HEK293 (cell line): ENCODE results near the gene CLSTN1.
A peak's percentile ranks its signal among the peaks of the same experiment; 100 is the strongest.

Source experiments
- CTCF ChIA-PET: fragments of 350-600 bp; formaldehyde crosslinking; extraction: SDS; loops from one replicate; lab custom pipeline; 2021; ENCODE audit warnings: antibody characterized with exemption; lab: Yijun Ruan, JAX
- POLR2A ChIA-PET: fragments of 300-600 bp; formaldehyde crosslinking; extraction: SDS; loops from one replicate; lab custom pipeline; 2020; ENCODE audit warnings: antibody characterized with exemption, inconsistent platforms; lab: Yijun Ruan, JAX
- H3K27ac ChIP-seq: fragments of 200-500 bp; sonication (Bioruptor generic); 2 replicates; pipeline ENCODE4 v1.5.1; 2014; ENCODE audit warnings: low read depth, low read length, control low read depth, inconsistent platforms; ENCODE audit errors: extremely low read depth
- H3K36me3 ChIP-seq, 2 experiments: fragments of 200-500 bp in 1 of 2; sonication (Bioruptor generic) in 1 of 2; 1 replicate in 1 of 2; 2 replicates in 1 of 2; pipeline ENCODE4 v1.5.1; 2014 to 2017; ENCODE audit warnings: inconsistent platforms in 2 of 2, low read length in 2 of 2; ENCODE audit not compliant: control insufficient read depth in 2 of 2, insufficient read depth in 1 of 2
- H3K4me1 ChIP-seq: fragments of 200-500 bp; sonication (Bioruptor generic); 2 replicates; pipeline ENCODE4 v1.5.1; 2014; ENCODE audit warnings: mild to moderate bottlenecking, low read length, inconsistent platforms; ENCODE audit not compliant: control insufficient read depth, insufficient read depth
- H3K4me3 ChIP-seq: 2 replicates; pipeline ENCODE4 v1.5.1; 2011; ENCODE audit warnings: low read depth, mild to moderate bottlenecking, control low read depth, low read length, moderate library complexity
- H3K9me3 ChIP-seq: fragments of 200-500 bp; sonication (Bioruptor generic); 2 replicates; pipeline ENCODE4 v1.5.1; 2014; ENCODE audit warnings: low read depth, low read length, inconsistent platforms; ENCODE audit not compliant: control insufficient read depth, insufficient read depth
- AEBP2 ChIP-seq: fragments of 450-650 bp; formaldehyde crosslinking; IDR thresholded peaks from 2 replicates; pipeline ENCODE4 v1.5.1; 2016; ENCODE audit warnings: missing biosample characterization, missing genetic modification characterization, borderline replicate concordance
- GLI2 ChIP-seq: fragments of 450-650 bp; formaldehyde crosslinking; IDR thresholded peaks from 2 replicates; pipeline ENCODE4; 2017; ENCODE audit warnings: missing biosample characterization, missing genetic modification characterization, low read depth, borderline replicate concordance
- HOXC10 ChIP-seq: sonication (generic); formaldehyde crosslinking; IDR thresholded peaks from 2 replicates; pipeline ENCODE4 v1.8.1; 2023; ENCODE audit warnings: mild to moderate bottlenecking, missing genetic modification reagents
- HOXD13 ChIP-seq: sonication (generic); formaldehyde crosslinking; IDR thresholded peaks from 2 replicates; pipeline ENCODE4 v1.8.0; 2022; ENCODE audit warnings: missing genetic modification reagents, borderline replicate concordance
- PRDM6 ChIP-seq: fragments of 450-650 bp; formaldehyde crosslinking; IDR thresholded peaks from 2 replicates; pipeline ENCODE4 v1.5.1; 2017; ENCODE audit warnings: missing biosample characterization, missing genetic modification characterization
- WT1 ChIP-seq: fragments of 450-650 bp; formaldehyde crosslinking; IDR thresholded peaks from 2 replicates; pipeline ENCODE4 v1.5.1; 2016; ENCODE audit warnings: missing biosample characterization, missing genetic modification characterization
- ZBTB1 ChIP-seq: fragments of 450-650 bp; formaldehyde crosslinking; IDR thresholded peaks from 2 replicates; pipeline ENCODE4 v1.5.1; 2016; ENCODE audit warnings: missing biosample characterization, missing genetic modification characterization
- ZBTB26 ChIP-seq: fragments of 450-650 bp; formaldehyde crosslinking; optimal IDR thresholded peaks from 2 replicates; pipeline ENCODE3; 2016; ENCODE audit warnings: missing biosample characterization, mild to moderate bottlenecking, missing genetic modification characterization
- ZNF10 ChIP-seq: fragments of 450-650 bp; formaldehyde crosslinking; IDR thresholded peaks from 2 replicates; pipeline ENCODE4 v1.5.1; 2017; ENCODE audit warnings: missing biosample characterization, missing genetic modification characterization
- ZNF138 ChIP-seq: fragments of 450-650 bp; formaldehyde crosslinking; IDR thresholded peaks from 2 replicates; pipeline ENCODE4 v1.5.1; 2016; ENCODE audit warnings: missing biosample characterization, missing genetic modification characterization, borderline replicate concordance
- ZNF18 ChIP-seq: fragments of 450-650 bp; formaldehyde crosslinking; IDR thresholded peaks from 2 replicates; pipeline ENCODE4 v1.5.1; 2016; ENCODE audit warnings: missing biosample characterization, missing genetic modification characterization
- ZNF221 ChIP-seq: fragments of 450-650 bp; formaldehyde crosslinking; IDR thresholded peaks from 2 replicates; pipeline ENCODE4 v1.5.1; 2017; ENCODE audit warnings: missing biosample characterization, missing genetic modification characterization, borderline replicate concordance
- ZNF311 ChIP-seq: fragments of 450-650 bp; formaldehyde crosslinking; IDR thresholded peaks from 2 replicates; pipeline ENCODE4 v1.5.1; 2017; ENCODE audit warnings: missing biosample characterization, missing genetic modification characterization, borderline replicate concordance
- ZNF426 ChIP-seq: fragments of 450-650 bp; formaldehyde crosslinking; IDR thresholded peaks from 2 replicates; pipeline ENCODE4 v1.5.1; 2017; ENCODE audit warnings: missing biosample characterization, missing genetic modification characterization, mild to moderate bottlenecking, inconsistent platforms, moderate library complexity
- ZNF596 ChIP-seq: fragments of 450-650 bp; IDR thresholded peaks from 2 replicates; pipeline ENCODE4 v1.5.0; 2018; ENCODE audit warnings: missing biosample characterization, mild to moderate bottlenecking, missing genetic modification characterization, moderate library complexity
- ZNF658 ChIP-seq: fragments of 450-650 bp; formaldehyde crosslinking; IDR thresholded peaks from 2 replicates; pipeline ENCODE4; 2016; ENCODE audit warnings: missing biosample characterization, missing genetic modification characterization
- ZNF747 ChIP-seq: fragments of 450-650 bp; formaldehyde crosslinking; IDR thresholded peaks from 2 replicates; pipeline ENCODE4 v1.5.1; 2016; ENCODE audit warnings: missing biosample characterization, missing genetic modification characterization
- TF ChIP-seq, protein P1 (sequence below): fragments of 450-650 bp; formaldehyde crosslinking; IDR thresholded peaks from 2 replicates; pipeline ENCODE4 v1.5.1; 2017; ENCODE audit warnings: missing biosample characterization, mild to moderate bottlenecking, missing genetic modification characterization, moderate library complexity
- TF ChIP-seq, protein P2 (sequence below): fragments of 450-650 bp; formaldehyde crosslinking; IDR thresholded peaks from 2 replicates; pipeline ENCODE4 v1.5.1; 2016; ENCODE audit warnings: missing biosample characterization, missing genetic modification characterization
- TF ChIP-seq, protein P3 (sequence below): fragments of 450-650 bp; formaldehyde crosslinking; IDR thresholded peaks from 2 replicates; pipeline ENCODE4 v1.5.1; 2016; ENCODE audit warnings: missing biosample characterization, missing genetic modification characterization
- TF ChIP-seq, protein P4 (sequence below): fragments of 450-650 bp; formaldehyde crosslinking; IDR thresholded peaks from 2 replicates; pipeline ENCODE4; 2016; ENCODE audit warnings: missing biosample characterization, missing genetic modification characterization

The CLSTN1 gene

DNA sequence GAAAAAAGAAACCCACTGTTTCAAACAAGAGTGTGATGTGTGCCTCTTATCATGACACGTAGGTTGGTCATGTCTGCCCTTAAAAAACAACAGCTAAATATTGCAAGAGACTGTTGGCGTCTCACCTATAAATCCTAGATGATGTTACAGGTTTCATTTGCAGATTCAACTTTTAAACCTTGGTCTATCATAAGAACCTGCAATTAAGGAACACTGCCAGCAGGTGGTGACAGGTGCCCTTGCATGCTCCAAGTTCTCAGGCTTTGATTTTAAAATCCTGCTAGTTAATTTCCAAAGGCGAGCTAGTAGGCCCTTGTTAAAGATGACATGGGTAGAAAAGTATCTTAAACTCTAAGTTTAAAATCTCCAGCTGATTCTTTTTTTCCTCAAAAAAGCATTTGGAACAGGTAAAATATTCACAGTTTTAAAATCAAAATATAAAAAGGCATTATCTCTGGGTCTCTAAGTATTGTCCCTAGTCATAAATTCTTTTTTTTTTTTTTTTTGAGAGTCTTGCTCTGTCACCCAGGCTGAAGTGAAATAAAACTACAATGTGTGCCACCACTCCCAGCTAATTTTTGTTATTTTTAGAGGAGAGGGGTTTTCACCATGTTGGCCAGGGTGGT is 39.1 kb downstream of the CLSTN1 start (continued):
- TF ChIP-seq PRDM6 (no peak), HOXC10 (CRISPR knock-in tag) (no peak), ZNF426 (tag by site-specific recombination) (no peak), GLI2 (no peak), ZNF10 (tag by site-specific recombination) (no peak), ZNF658 (tag by site-specific recombination) (no peak), ZNF311 (tag by site-specific recombination) (no peak), ZNF747 (no peak), ZBTB1 (no peak), WT1 (tag by site-specific recombination) (no peak), ZNF221 (tag by site-specific recombination) (no peak), ZNF138 (tag by site-specific recombination) (no peak), ZNF596 (tag by site-specific recombination) (no peak)
- TF ChIP-seq, protein P1, sequence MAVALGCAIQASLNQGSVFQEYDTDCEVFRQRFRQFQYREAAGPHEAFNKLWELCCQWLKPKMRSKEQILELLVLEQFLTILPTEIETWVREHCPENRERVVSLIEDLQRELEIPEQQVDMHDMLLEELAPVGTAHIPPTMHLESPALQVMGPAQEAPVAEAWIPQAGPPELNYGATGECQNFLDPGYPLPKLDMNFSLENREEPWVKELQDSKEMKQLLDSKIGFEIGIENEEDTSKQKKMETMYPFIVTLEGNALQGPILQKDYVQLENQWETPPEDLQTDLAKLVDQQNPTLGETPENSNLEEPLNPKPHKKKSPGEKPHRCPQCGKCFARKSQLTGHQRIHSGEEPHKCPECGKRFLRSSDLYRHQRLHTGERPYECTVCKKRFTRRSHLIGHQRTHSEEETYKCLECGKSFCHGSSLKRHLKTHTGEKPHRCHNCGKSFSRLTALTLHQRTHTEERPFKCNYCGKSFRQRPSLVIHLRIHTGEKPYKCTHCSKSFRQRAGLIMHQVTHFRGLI: no peak
- TF ChIP-seq, protein P2, sequence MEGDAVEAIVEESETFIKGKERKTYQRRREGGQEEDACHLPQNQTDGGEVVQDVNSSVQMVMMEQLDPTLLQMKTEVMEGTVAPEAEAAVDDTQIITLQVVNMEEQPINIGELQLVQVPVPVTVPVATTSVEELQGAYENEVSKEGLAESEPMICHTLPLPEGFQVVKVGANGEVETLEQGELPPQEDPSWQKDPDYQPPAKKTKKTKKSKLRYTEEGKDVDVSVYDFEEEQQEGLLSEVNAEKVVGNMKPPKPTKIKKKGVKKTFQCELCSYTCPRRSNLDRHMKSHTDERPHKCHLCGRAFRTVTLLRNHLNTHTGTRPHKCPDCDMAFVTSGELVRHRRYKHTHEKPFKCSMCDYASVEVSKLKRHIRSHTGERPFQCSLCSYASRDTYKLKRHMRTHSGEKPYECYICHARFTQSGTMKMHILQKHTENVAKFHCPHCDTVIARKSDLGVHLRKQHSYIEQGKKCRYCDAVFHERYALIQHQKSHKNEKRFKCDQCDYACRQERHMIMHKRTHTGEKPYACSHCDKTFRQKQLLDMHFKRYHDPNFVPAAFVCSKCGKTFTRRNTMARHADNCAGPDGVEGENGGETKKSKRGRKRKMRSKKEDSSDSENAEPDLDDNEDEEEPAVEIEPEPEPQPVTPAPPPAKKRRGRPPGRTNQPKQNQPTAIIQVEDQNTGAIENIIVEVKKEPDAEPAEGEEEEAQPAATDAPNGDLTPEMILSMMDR: peak; percentile 40
- TF ChIP-seq, protein P3, sequence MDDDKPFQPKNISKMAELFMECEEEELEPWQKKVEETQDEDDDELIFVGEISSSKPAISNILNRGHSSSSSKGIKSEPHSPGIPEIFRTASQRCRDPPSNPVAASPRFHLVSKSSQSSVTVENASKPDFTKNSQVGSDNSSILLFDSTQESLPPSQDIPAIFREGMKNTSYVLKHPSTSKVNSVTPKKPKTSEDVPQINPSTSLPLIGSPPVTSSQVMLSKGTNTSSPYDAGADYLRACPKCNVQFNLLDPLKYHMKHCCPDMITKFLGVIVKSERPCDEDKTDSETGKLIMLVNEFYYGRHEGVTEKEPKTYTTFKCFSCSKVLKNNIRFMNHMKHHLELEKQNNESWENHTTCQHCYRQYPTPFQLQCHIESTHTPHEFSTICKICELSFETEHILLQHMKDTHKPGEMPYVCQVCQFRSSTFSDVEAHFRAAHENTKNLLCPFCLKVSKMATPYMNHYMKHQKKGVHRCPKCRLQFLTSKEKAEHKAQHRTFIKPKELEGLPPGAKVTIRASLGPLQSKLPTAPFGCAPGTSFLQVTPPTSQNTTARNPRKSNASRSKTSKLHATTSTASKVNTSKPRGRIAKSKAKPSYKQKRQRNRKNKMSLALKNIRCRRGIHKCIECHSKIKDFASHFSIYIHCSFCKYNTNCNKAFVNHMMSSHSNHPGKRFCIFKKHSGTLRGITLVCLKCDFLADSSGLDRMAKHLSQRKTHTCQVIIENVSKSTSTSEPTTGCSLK (tag by site-specific recombination): no peak

- Histone ChIP-seq H3K4me3 (no peak overlapping the region), H3K36me3 (no peaks in the 10 kb centered on the region; a peak in 1 of 3 replicates), H3K4me1 (0 out of 2 replicates have a peak, but pooled peaks cover 3% of the 10 kb centered on the region), H3K27ac (no peak overlapping the region), H3K9me3 (no peaks in the 10 kb centered on the region)
- CTCF ChIA-PET: interaction anchor here (1.0 to 1.2 kb wide), 4 partner anchors 37 to 647 kb away, joined by 3 to 5 read pairs (median 5); partner anchors contain the start of gene CENPS
- TF ChIP-seq ZBTB26 (tag by site-specific recombination) (no peak), HOXD13 (CRISPR knock-in tag) (no peak), AEBP2 (no peak), ZNF221 (tag by site-specific recombination) (no peak), ZNF18 (no peak)
- TF ChIP-seq, protein P4, sequence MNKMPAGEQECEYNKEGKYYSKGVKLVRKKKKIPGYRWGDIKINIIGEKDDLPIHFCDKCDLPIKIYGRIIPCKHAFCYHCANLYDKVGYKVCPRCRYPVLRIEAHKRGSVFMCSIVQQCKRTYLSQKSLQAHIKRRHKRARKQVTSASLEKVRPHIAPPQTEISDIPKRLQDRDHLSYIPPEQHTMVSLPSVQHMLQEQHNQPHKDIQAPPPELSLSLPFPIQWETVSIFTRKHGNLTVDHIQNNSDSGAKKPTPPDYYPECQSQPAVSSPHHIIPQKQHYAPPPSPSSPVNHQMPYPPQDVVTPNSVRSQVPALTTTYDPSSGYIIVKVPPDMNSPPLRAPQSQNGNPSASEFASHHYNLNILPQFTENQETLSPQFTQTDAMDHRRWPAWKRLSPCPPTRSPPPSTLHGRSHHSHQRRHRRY (tag by site-specific recombination): no peak
- POLR2A ChIA-PET: no interaction called here
These were observed 40.9 kb downstream of the CLSTN1 start for GRCh38 chr1:9782897-9783296.
